SU-DHL-6 (cell line): Measurements from ENCODE around the gene RIMBP2.

ENCODE experiments used
- H2AFZ ChIP-seq: fragments of 200-600 bp; sonication (generic); 2 replicates; pipeline ENCODE4 v1.6.1; 2014; ENCODE audit warnings: low read depth, mild to moderate bottlenecking, moderate library complexity, mixed read lengths, antibody characterized with exemption, low read length; ENCODE audit not compliant: severe bottlenecking
- H3F3A ChIP-seq: fragments of 200-600 bp; shearing (Covaris generic); 2 replicates; pipeline ENCODE4 v1.6.0; 2016; ENCODE audit warnings: antibody characterized with exemption, mild to moderate bottlenecking; ENCODE audit not compliant: insufficient read depth
- H3K27ac ChIP-seq: fragments of 200-600 bp; sonication (generic); 2 replicates; pipeline ENCODE4 v1.5.1; 2016; ENCODE audit warnings: low read depth, mild to moderate bottlenecking, low read length, moderate library complexity, mixed read lengths
- H3K27me3 ChIP-seq: fragments of 200-600 bp; sonication (generic), shearing (Covaris generic); 2 replicates; pipeline ENCODE4 v1.6.0; 2014; ENCODE audit warnings: mild to moderate bottlenecking, low read length
- H3K36me3 ChIP-seq: fragments of 200-600 bp; sonication (generic); 2 replicates; pipeline ENCODE4 v1.6.1; 2014; ENCODE audit warnings: mild to moderate bottlenecking, low read length, mixed read lengths
- H3K4me2 ChIP-seq: fragments of 300-600, 200-600 bp; shearing (Covaris generic), sonication (generic); 2 replicates; pipeline ENCODE4 v1.6.0; 2014; ENCODE audit warnings: low read length, low read depth, mild to moderate bottlenecking; ENCODE audit not compliant: poor library complexity, severe bottlenecking
- H3K4me3 ChIP-seq: fragments of 200-600 bp; sonication (generic); 2 replicates; pipeline ENCODE4 v1.5.1; 2014; ENCODE audit warnings: antibody characterized with exemption, low read length, mild to moderate bottlenecking, mixed read lengths; ENCODE audit not compliant: insufficient read depth, poor library complexity, severe bottlenecking
- H3K79me2 ChIP-seq: fragments of 200-600 bp; sonication (generic); 2 replicates; pipeline ENCODE4 v1.6.1; 2014; ENCODE audit warnings: mild to moderate bottlenecking, low read length, moderate library complexity; ENCODE audit not compliant: insufficient read depth
- H3K9ac ChIP-seq: fragments of 200-600 bp; sonication (generic); 2 replicates; pipeline ENCODE4 v1.7.0; 2014; ENCODE audit warnings: mild to moderate bottlenecking, low read length
- H3K9me2 ChIP-seq: fragments of 200-600 bp; sonication (generic); replicated peaks from 2 replicates; pipeline ENCODE4 v1.6.1; 2014; ENCODE audit warnings: low read length; ENCODE audit not compliant: insufficient read depth
- H3K9me3 ChIP-seq: fragments of 200-600 bp; sonication (generic); 2 replicates; pipeline ENCODE4 v1.6.1; 2014; ENCODE audit warnings: low read length, mixed read lengths; ENCODE audit not compliant: insufficient read depth
- H4K20me1 ChIP-seq: fragments of 200-600 bp; sonication (generic); 2 replicates; pipeline ENCODE4 v1.6.1; 2014; ENCODE audit warnings: low read depth, mild to moderate bottlenecking, antibody characterized with exemption, low read length, moderate library complexity, mixed read lengths
- CTCF ChIP-seq: fragments of 200-600 bp; sonication (generic); IDR thresholded peaks from one replicate; pipeline ENCODE4 v1.5.1; 2017; ENCODE audit warnings: antibody characterized with exemption, mild to moderate bottlenecking, low read length, moderate library complexity; ENCODE audit not compliant: insufficient read depth, poor library complexity, severe bottlenecking
- EZH2phosphoT487 ChIP-seq: fragments of 200-600 bp; sonication (generic), shearing (Covaris generic); conservative IDR thresholded peaks from 2 replicates; pipeline ENCODE4 v1.6.1; 2018; ENCODE audit warnings: mild to moderate bottlenecking, antibody characterized with exemption, low read length, moderate library complexity, mixed read lengths

Gene RIMBP2

GRCh38 chr12:130366159-130366558 lies 349.9 kb downstream of the RIMBP2 start:
- no peaks in the 10 kb centered on the region for H4K20me1 ChIP-seq
- H3K4me2 ChIP-seq = no peak overlapping the region
- no peaks in the 10 kb centered on the region for H3K9me3 ChIP-seq

GRCh38 chr12:130364578-130364977 lies 351.5 kb downstream of the RIMBP2 start:
- Histone ChIP-seq H3K79me2 (no peaks in the 10 kb centered on the region), H3F3A (no peaks in the 10 kb centered on the region), H3K9me3 (no peaks in the 10 kb centered on the region), H3K27ac (no peak overlapping the region), H3K36me3 (no peaks in the 10 kb centered on the region), H4K20me1 (no peaks in the 10 kb centered on the region), H3K27me3 (no peaks in the 10 kb centered on the region), H3K9me2 (no peaks in the 10 kb centered on the region), H3K9ac (no peak overlapping the region), H2AFZ (no peak overlapping the region), H3K4me3 (no peak overlapping the region), H3K4me2 (no peak overlapping the region)
- no peak for TF ChIP-seq EZH2phosphoT487
- TF ChIP-seq CTCF = no peak

More at GRCh38 chr12:130366159-130366558, 349.9 kb downstream of the RIMBP2 start:
- no peaks in the 10 kb centered on the region for H3K27me3 ChIP-seq
- TF ChIP-seq EZH2phosphoT487 = no peak
- H3K9me2 ChIP-seq = no peaks in the 10 kb centered on the region
- H3F3A ChIP-seq = no peaks in the 10 kb centered on the region
- no peak overlapping the region for H3K4me3 ChIP-seq
- H2AFZ ChIP-seq = no peak overlapping the region
- no peaks in the 10 kb centered on the region for H3K36me3 ChIP-seq
- H3K27ac ChIP-seq = no peak overlapping the region
- H3K9ac ChIP-seq = no peak overlapping the region
- H3K79me2 ChIP-seq = no peaks in the 10 kb centered on the region

- no peak overlapping the region for H3K4me2 ChIP-seq
- no peaks in the 10 kb centered on the region for H3K36me3 ChIP-seq
- H3K4me3 ChIP-seq = no peak overlapping the region
- no peaks in the 10 kb centered on the region for H3F3A ChIP-seq
- H2AFZ ChIP-seq = no peak overlapping the region
- H3K9me2 ChIP-seq = no peaks in the 10 kb centered on the region
- TF ChIP-seq CTCF = no peak
- no peak for TF ChIP-seq EZH2phosphoT487
- H3K79me2 ChIP-seq = no peaks in the 10 kb centered on the region
- H3K27ac ChIP-seq = no peak overlapping the region
- H4K20me1 ChIP-seq = no peaks in the 10 kb centered on the region
- H3K27me3 ChIP-seq = no peaks in the 10 kb centered on the region
- H3K9ac ChIP-seq = no peak overlapping the region
- H3K9me3 ChIP-seq = no peaks in the 10 kb centered on the region
Measured at GRCh38 chr12:130362060-130362459, 354.0 kb downstream of the RIMBP2 start.

GRCh38 chr12:130357729-130358330 lies 358.3 kb downstream of the RIMBP2 start:
- Histone ChIP-seq H3K4me3 (no peak overlapping the region), H3K27ac (no peak overlapping the region), H3K9me2 (no peaks in the 10 kb centered on the region), H3K4me2 (no peak overlapping the region), H3F3A (no peaks in the 10 kb centered on the region), H3K79me2 (no peaks in the 10 kb centered on the region), H4K20me1 (no peaks in the 10 kb centered on the region), H2AFZ (no peak overlapping the region), H3K9ac (no peak overlapping the region), H3K9me3 (no peaks in the 10 kb centered on the region), H3K27me3 (no peaks in the 10 kb centered on the region), H3K36me3 (no peaks in the 10 kb centered on the region)
- TF ChIP-seq CTCF (no peak), EZH2phosphoT487 (no peak)
